NT2/D1 (cell line): ENCODE measurements around the gene LCNL1.

Experiments
- DNase-seq: peaks from one replicate; pipeline ENCODE4 v3.0.0-alpha.2; 2011; ENCODE audit warnings: low read depth, low spot score
- H3K27me3 ChIP-seq: 2 replicates; pipeline ENCODE4 v1.6.0; 2011; ENCODE audit warnings: mild to moderate bottlenecking; ENCODE audit not compliant: insufficient read length, insufficient read depth
- H3K36me3 ChIP-seq: 2 replicates; pipeline ENCODE4 v1.6.1; 2011; ENCODE audit warnings: mild to moderate bottlenecking, low read length, mixed read lengths; ENCODE audit not compliant: insufficient read depth, insufficient read length
- H3K4me1 ChIP-seq: 2 replicates; pipeline ENCODE4 v1.5.1; 2011; ENCODE audit not compliant: insufficient read depth, insufficient read length
- H3K4me3 ChIP-seq: 2 replicates; pipeline ENCODE4 v1.5.1; 2011; ENCODE audit warnings: low read depth; ENCODE audit not compliant: insufficient read length
- H3K9ac ChIP-seq: 2 replicates; pipeline ENCODE4 v1.6.0; 2011; ENCODE audit warnings: low read depth; ENCODE audit not compliant: insufficient read length
- H3K9me3 ChIP-seq: 2 replicates; pipeline ENCODE4 v1.5.1; 2011; ENCODE audit warnings: mild to moderate bottlenecking, low read length; ENCODE audit not compliant: insufficient read depth
- SUZ12 ChIP-seq: IDR thresholded peaks from 2 replicates; pipeline ENCODE4 v1.6.1; 2011; ENCODE audit not compliant: insufficient read length, insufficient read depth; ENCODE audit errors: extremely low read depth
- YY1 ChIP-seq: IDR thresholded peaks from 2 replicates; pipeline ENCODE4 v1.6.1; 2011; ENCODE audit not compliant: insufficient read length, insufficient read depth
- ZNF274 ChIP-seq: IDR thresholded peaks from 2 replicates; pipeline ENCODE4 v1.6.1; 2011; ENCODE audit warnings: mild to moderate bottlenecking, low read depth, low read length

The LCNL1 gene

GRCh38 chr9:137027369-137028262 is 44.8 kb downstream of the LCNL1 start, which contains the start of gene ABCA2:
ABCA2 (minus strand) TSS chr9:137028237; CDS start chr9:137028140, 97 bp downstream.
- Histone ChIP-seq H3K4me1 (peaks cover 45% of the 10 kb centered on the region), H3K36me3 (no peaks in the 10 kb centered on the region), H3K27me3 (peaks cover 34% of the 10 kb centered on the region), H3K9me3 (no peaks in the 10 kb centered on the region), H3K9ac (peak within 1 kb of the TSS; percentile 75), H3K4me3 (peak within 1 kb of the TSS; percentile 45)
- DNase-seq, result no peak
- TF ChIP-seq YY1 (no peak), ZNF274 (no peak), SUZ12 (peak; percentile 15)

GRCh38 chr9:137028263-137029057 is 45.7 kb downstream of the LCNL1 start:
- TF ChIP-seq ZNF274 (no peak), YY1 (no peak), SUZ12 (no peak)
- Histone ChIP-seq H3K9ac (peak overlapping the region; percentile 75), H3K9me3 (no peaks in the 10 kb centered on the region), H3K4me3 (peak overlapping the region; percentile 33), H3K27me3 (peaks cover 34% of the 10 kb centered on the region), H3K4me1 (peaks cover 40% of the 10 kb centered on the region), H3K36me3 (no peaks in the 10 kb centered on the region)
- no peak for DNase-seq

DNA sequence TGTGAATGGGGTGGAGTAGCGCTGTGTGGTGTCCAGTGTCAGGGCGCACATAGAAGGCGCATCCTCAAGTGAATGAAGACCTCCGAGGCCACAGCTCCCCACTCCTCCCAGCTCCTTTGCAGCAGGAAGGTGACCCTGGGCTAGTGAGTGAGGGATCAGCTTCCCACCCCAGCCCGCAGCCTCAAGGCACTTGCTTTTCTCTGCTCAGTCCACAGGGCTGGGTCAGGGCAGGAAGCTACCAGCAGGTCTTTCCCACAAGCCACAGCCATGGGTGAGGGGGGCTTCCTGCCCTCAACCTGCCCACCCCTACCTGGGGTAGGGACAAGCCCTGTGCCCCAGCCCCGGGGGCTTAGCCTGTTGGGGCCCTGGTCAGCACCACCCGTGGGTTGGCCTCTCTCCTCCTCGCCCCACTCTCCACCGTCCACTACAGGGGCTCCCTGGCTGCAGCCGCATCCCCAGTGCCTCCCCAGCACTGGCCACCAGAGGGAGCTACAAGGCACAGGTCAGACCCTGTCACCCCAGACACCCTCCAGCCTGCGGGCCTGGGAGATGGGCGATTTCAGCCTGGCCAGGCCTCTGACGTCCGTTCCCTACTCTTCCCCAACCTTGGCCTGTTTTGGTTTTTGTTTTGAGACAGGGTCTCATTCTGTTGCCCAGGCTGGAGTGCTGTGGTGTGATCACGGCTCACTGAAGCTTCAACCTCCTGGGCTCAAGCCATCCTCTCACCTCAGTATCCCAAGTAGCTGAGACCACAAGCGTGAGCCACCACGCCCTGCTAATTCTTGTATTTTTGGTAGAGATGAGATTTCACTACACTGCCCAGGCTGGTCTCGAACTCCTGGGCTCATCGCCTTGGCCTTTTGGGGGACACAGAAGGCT is 46.5 kb downstream of the LCNL1 start:
- peaks cover 36% of the 10 kb centered on the region for H3K4me1 ChIP-seq
- H3K9ac ChIP-seq, result peak overlapping the region; percentile 75
- peak overlapping the region; percentile 33 for H3K4me3 ChIP-seq
- H3K9me3 ChIP-seq, result no peaks in the 10 kb centered on the region
- TF ChIP-seq ZNF274 (no peak), SUZ12 (no peak), YY1 (no peak)
- H3K36me3 ChIP-seq, result no peaks in the 10 kb centered on the region
- peaks cover 35% of the 10 kb centered on the region for H3K27me3 ChIP-seq
- peak; percentile 49 for DNase-seq

DNA sequence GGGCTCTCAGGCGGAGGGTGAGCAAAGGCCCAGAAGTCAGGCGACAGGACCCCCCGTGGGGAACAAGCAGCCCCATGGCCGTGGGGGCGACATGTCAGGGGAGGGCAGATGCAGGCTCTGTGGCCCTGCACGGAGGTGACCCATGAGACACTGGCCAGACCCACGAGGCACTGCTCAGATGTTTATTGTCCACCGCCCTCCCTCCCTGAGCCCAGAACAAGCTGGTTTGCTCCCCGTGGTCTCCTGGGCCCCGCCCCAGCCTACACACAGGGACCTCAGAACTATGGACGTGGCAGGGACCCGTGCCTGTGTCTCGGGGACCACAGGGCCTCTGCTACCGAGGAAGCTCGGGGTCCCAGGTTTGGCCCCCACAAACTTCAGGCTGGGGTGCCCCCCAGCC is 47.2 kb downstream of the LCNL1 start:
- H3K4me3 ChIP-seq, result no peak overlapping the region
- no peak for DNase-seq

DNA sequence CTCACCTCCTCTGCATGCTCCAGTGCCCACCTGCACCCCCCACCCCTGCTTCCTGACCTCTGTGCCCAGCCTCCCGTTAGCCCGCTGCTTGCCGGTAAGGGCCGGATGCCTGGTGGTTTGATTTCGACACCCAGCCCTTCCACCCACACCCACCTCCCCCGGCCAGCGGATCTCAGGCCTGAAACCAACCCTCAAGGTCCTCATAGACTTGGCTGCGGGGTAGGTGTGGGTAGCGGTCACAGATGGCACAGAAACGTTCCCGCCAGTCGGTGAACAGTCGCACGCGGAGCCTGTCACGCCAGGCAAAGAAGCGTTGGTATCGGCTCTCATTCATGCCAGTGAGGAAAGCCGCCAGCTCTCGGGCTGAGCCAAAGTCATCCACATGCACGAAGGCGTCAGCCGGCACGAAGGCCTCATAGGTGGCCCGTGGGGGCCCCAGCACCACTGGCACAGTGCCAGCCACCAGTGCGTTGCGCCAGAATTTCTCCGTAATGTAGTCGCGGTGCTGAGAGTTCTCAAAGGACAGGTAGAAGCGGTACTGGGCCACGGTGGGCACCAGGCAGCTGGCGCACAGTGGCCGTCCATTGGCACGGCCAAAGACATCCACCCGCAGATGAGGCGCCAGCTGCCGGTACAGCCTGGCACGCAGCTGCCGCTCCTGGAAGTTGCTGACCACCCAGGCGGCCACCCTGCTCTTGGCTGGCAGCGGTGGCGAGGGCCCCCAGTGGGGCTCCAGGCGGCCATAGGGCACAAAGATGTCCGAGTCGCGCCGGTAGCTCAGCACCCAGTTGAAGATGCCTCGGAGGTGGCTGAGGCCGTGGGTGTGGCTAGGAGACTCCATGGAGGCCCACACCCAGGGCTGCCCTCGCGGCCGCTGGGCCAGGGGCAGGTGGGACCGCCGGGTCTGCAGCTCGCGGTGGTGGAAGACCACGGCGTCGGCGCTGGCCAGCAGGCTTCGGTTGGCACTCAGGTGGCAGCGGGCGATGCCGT is 48.0 kb downstream of the LCNL1 start:
- DNase-seq, result no peak
- Histone ChIP-seq H3K9ac (no peak overlapping the region), H3K9me3 (no peaks in the 10 kb centered on the region)

More for the DNA sequence above, 47.2 kb downstream of the LCNL1 start:
- Histone ChIP-seq H3K36me3 (no peaks in the 10 kb centered on the region), H3K9me3 (no peaks in the 10 kb centered on the region), H3K4me1 (peaks cover 41% of the 10 kb centered on the region), H3K27me3 (peaks cover 42% of the 10 kb centered on the region), H3K9ac (peak overlapping the region; percentile 61)
- TF ChIP-seq YY1 (no peak), ZNF274 (no peak), SUZ12 (no peak)

More for the DNA sequence above, 48.0 kb downstream of the LCNL1 start:
- Histone ChIP-seq H3K4me1 (peaks cover 42% of the 10 kb centered on the region), H3K36me3 (no peaks in the 10 kb centered on the region), H3K4me3 (no peak overlapping the region), H3K27me3 (peaks cover 41% of the 10 kb centered on the region)
- TF ChIP-seq SUZ12, result no peak
